ENCODE measurements around the gene MRPL20.
A peak's percentile ranks its signal among the peaks of the same experiment; 100 is the strongest.
"Not testable (repeated sequence)": the region's sequence is repeated elsewhere in the genome, so short reads cannot be mapped to it uniquely, and the experiment has no call there.

The MRPL20 gene

GRCh38 chr1:1437033-1437903, 30.2 kb upstream of the MRPL20 start:
- DNase-seq: no peak

GRCh38 chr1:1436630-1437032, 29.5 kb upstream of the MRPL20 start:
- DNase-seq: no peak

- DNase-seq: no peak
Measured at GRCh38 chr1:1435911-1436629, 29.0 kb upstream of the MRPL20 start.

- peak; percentile 51 to 86 (median 64) for DNase-seq
Measured at GRCh38 chr1:1435106-1435903, 28.2 kb upstream of the MRPL20 start, which contains the start of gene VWA1. Gene VWA1 (plus strand): TSS chr1:1435690. CDS start chr1:1435749, 59 bp downstream.

DNA sequence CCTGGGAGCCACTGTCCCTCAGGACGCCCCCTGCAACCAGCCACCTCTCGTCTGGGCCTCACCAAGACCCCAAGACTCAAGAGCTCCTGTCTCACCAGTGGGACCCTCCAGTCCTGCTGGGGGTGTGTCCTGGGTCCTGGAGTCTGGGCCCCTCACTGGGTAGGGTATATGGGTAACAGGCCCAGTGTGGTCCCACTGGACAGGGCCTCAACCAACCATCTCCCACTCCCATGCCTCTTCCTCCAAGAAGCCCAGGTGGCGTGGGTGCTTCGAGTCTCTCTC, 27.7 kb upstream of the MRPL20 start:
- DNase-seq: no peak

GRCh38 chr1:1434131-1434823, 27.2 kb upstream of the MRPL20 start:
- peak in 1 of 4 experiments; percentile 14 for DNase-seq

DNA sequence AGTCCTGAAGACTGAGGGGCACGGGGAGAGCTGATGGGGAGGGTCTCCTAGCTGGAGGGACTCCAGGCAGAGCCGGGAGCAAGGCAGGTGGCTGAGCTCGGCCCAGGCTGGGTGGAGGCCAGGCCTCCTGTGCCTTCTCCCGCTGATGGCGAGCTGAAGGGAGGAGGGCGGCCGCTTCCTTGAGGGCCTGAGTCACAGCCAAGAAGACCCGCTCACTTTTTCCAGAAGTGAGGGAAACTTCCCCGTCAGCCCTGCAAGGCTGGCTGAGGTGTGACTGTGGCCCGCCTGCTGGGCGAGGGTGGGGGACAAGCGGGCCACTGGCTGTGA, 26.7 kb upstream of the MRPL20 start:
- DNase-seq: peak; percentile 15 to 56 (median 39)

- peak in 1 of 4 experiments; percentile 43 for DNase-seq
Measured at GRCh38 chr1:1432951-1433803, 26.1 kb upstream of the MRPL20 start.

- DNase-seq: no peak
Measured at GRCh38 chr1:1432274-1432950, 25.3 kb upstream of the MRPL20 start.

DNA sequence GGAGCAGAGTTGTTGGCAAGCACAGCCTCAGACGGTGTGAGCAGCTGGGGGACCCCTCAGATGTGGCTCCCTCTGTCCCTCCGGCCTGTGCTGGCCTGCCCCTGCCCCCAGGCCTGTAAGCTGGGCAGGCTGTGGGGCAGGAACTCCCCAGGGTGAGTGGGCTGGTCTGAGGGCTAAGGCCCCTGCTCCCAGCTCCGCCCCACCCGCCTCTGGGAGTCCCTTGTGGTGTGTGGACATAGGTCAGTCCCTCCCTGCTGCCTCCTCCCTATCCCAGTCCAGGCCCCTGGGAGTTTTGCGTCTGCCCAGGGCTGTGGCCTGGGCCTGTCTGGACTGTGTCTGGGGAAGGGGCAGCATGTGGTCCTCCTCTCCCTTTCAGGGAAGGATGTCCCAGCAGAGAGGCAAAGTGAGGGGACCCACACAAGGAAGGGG, 24.8 kb upstream of the MRPL20 start:
- DNase-seq: no peak

- DNase-seq: no peak
Measured at GRCh38 chr1:1430992-1431844, 24.1 kb upstream of the MRPL20 start.

GRCh38 chr1:1430114-1430982, 23.3 kb upstream of the MRPL20 start:
- no peak for DNase-seq

DNA sequence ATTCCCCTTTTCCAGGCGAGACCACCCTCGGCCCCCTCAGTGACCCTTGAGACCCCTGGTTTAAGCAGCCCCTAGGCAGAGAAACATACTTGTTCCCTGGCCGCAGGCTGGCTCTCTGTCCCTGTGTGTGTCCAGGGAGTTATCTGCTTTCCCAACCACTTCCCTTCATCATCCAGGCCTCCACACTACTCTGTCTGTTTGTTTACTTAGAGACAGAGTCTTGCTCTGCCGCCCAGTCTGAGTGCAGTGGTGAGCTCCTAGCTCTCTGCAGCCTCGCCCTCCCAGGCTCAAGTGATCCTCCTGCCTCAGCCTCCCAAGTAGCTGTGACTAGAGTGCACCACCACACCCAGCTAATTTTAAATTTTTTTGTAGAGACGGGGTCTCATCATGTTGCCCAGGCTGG, 22.6 kb upstream of the MRPL20 start:
- DNase-seq: no peak

- DNase-seq: not testable (repeated sequence)
Measured at GRCh38 chr1:1428967-1429366, 21.9 kb upstream of the MRPL20 start.

- no peak for DNase-seq
Measured at GRCh38 chr1:1428174-1428573, 21.1 kb upstream of the MRPL20 start.

DNA sequence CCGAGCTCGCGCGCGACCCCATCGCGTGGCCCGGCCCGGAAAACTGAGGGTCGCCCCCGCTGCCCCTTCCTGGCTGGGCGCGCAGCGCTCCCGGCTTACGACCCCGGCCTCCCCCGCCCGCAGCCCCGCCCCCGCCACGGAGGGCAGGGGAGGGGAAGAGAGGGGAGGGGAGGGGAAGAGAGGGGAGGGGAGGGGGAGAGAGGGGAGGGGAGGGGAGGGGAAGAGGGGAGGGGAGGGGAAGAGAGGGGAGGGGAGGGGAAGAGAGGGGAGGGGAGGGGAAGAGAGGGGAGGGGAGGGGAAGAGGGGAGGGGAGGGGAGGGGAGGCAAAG, 20.7 kb upstream of the MRPL20 start:
- DNase-seq: no peak

- DNase-seq: peak in 1 of 4 experiments; percentile 18
Measured at GRCh38 chr1:1427106-1427819, 20.2 kb upstream of the MRPL20 start.

- DNase-seq: no peak
Measured at GRCh38 chr1:1426496-1427105, 19.5 kb upstream of the MRPL20 start.
